Measurements from ENCODE around the gene HDAC4. TPM values are rescaled to one million over a fixed set of nuclear protein-coding genes. Genes with fewer than 3 reads are reported as not detected.

The HDAC4 gene
- total RNA-seq, 1 donor from 2014 or later: 30.7 TPM

- ATAC-seq (no peak), DNase-seq (ENCODE audit: missing footprints) (no peak)
- intact Hi-C loops (cut with DNase I): no loop called here
Observed at GRCh38 chr2:239103125-239104098, 297.4 kb downstream of the HDAC4 start.

GRCh38 chr2:239102266-239102665 lies 298.6 kb downstream of the HDAC4 start:
- intact Hi-C loops (cut with DNase I): no loop called here
- ATAC-seq (no peak), DNase-seq (ENCODE audit: missing footprints) (no peak)

GRCh38 chr2:239101807-239102206 lies 299.0 kb downstream of the HDAC4 start:
- intact Hi-C loops (cut with DNase I): no loop called here

GRCh38 chr2:239101071-239101470 lies 299.7 kb downstream of the HDAC4 start:
- intact Hi-C loops (cut with DNase I): no loop called here
- no peak for ATAC-seq
- DNase-seq (ENCODE audit: missing footprints): no peak

More at GRCh38 chr2:239101807-239102206, 299.0 kb downstream of the HDAC4 start:
- DNase-seq (ENCODE audit: missing footprints) (no peak), ATAC-seq (no peak)

GRCh38 chr2:239099474-239099873 lies 301.3 kb downstream of the HDAC4 start:
- ATAC-seq: no peak
- intact Hi-C loops (cut with DNase I): no loop called here
- no peak for DNase-seq (ENCODE audit: missing footprints)

GRCh38 chr2:239098288-239098970 lies 302.4 kb downstream of the HDAC4 start:
- DNase-seq (ENCODE audit: missing footprints) (no peak), ATAC-seq (no peak)
- intact Hi-C loops (cut with DNase I): no loop called here

GRCh38 chr2:239097428-239097696 lies 303.5 kb downstream of the HDAC4 start:
- DNase-seq (ENCODE audit: missing footprints) (no peak), ATAC-seq (no peak)
- intact Hi-C loops (cut with DNase I): no loop called here

- DNase-seq (ENCODE audit: missing footprints): no peak
- intact Hi-C loops (cut with DNase I): no loop called here
- no peak for ATAC-seq
Observed at GRCh38 chr2:239096676-239097427, 304.0 kb downstream of the HDAC4 start.

- intact Hi-C loops (cut with DNase I): no loop called here
- ATAC-seq (no peak), DNase-seq (ENCODE audit: missing footprints) (no peak)
Observed at GRCh38 chr2:239095460-239096081, 305.2 kb downstream of the HDAC4 start.

- DNase-seq (ENCODE audit: missing footprints): no peak
- intact Hi-C loops (cut with DNase I): no loop called here
- no peak for ATAC-seq
Observed at GRCh38 chr2:239094867-239095266, 306.0 kb downstream of the HDAC4 start.

- DNase-seq (ENCODE audit: missing footprints) (no peak), ATAC-seq (no peak)
- intact Hi-C loops (cut with DNase I): no loop called here
Observed at GRCh38 chr2:239093952-239094351, 306.9 kb downstream of the HDAC4 start.

GRCh38 chr2:239093542-239093941 lies 307.3 kb downstream of the HDAC4 start:
- no peak for ATAC-seq
- intact Hi-C loops (cut with DNase I): no loop called here

GRCh38 chr2:239092571-239093294 lies 308.1 kb downstream of the HDAC4 start:
- ATAC-seq: no peak
- DNase-seq (ENCODE audit: missing footprints): no peak
- intact Hi-C loops (cut with DNase I): no loop called here

More at GRCh38 chr2:239093542-239093941, 307.3 kb downstream of the HDAC4 start:
- DNase-seq (ENCODE audit: missing footprints): no peak

- ATAC-seq (peak; percentile 9), DNase-seq (ENCODE audit: missing footprints) (no peak)
- intact Hi-C loops (cut with DNase I): no loop called here
Observed at GRCh38 chr2:239089884-239090283, 310.9 kb downstream of the HDAC4 start.

- ATAC-seq (no peak), DNase-seq (ENCODE audit: missing footprints) (no peak)
- intact Hi-C loops (cut with DNase I): no loop called here
Observed at GRCh38 chr2:239087046-239087710, 313.6 kb downstream of the HDAC4 start.

- DNase-seq (ENCODE audit: missing footprints) (no peak), ATAC-seq (no peak)
- intact Hi-C loops (cut with DNase I): no loop called here
Observed at GRCh38 chr2:239086325-239087020, 314.3 kb downstream of the HDAC4 start.

- intact Hi-C loops (cut with DNase I): no loop called here
- DNase-seq (ENCODE audit: missing footprints): no peak
- ATAC-seq: no peak
Observed at GRCh38 chr2:239085201-239085992, 315.4 kb downstream of the HDAC4 start.
